HG03442 (cell line): Measurements from ENCODE around the gene KISS1R.

ENCODE experiments used
- ATAC-seq: cut with Tn5 transposase; IDR thresholded peaks from one replicate; pipeline ENCODE4 v1.9.1; 2021; ENCODE audit warnings: mild to moderate bottlenecking, moderate library complexity; ENCODE audit not compliant: unreplicated experiment

KISS1R gene

GRCh38 chr19:934865-935479, 17.8 kb downstream of the KISS1R start:
- no peak for ATAC-seq

GRCh38 chr19:936175-936546, 19.0 kb downstream of the KISS1R start:
- ATAC-seq = no peak

GRCh38 chr19:937259-937694, 20.1 kb downstream of the KISS1R start:
- ATAC-seq = no peak

GRCh38 chr19:938233-938923, 21.2 kb downstream of the KISS1R start:
- ATAC-seq = no peak

- no peak for ATAC-seq
Observed at GRCh38 chr19:939439-939838, 22.3 kb downstream of the KISS1R start.

GRCh38 chr19:939922-940321, 22.8 kb downstream of the KISS1R start:
- ATAC-seq = no peak

GRCh38 chr19:940591-941291, 23.6 kb downstream of the KISS1R start:
- ATAC-seq = peak; percentile 51

GRCh38 chr19:941292-942132, 24.4 kb downstream of the KISS1R start:
- ATAC-seq = no peak

GRCh38 chr19:942133-942645, 25.1 kb downstream of the KISS1R start:
- no peak for ATAC-seq

GRCh38 chr19:943551-944170, 26.5 kb downstream of the KISS1R start:
- ATAC-seq = no peak

- ATAC-seq = no peak
Observed at GRCh38 chr19:944171-944567, 27.0 kb downstream of the KISS1R start.

- no peak for ATAC-seq
Observed at GRCh38 chr19:944663-945241, 27.6 kb downstream of the KISS1R start.

GRCh38 chr19:945401-946252, 28.5 kb downstream of the KISS1R start:
- ATAC-seq = no peak

GRCh38 chr19:947090-947706, 30.1 kb downstream of the KISS1R start:
- peak; percentile 6 for ATAC-seq

- peak; percentile 56 for ATAC-seq
Observed at GRCh38 chr19:947707-948539, 30.8 kb downstream of the KISS1R start.

- no peak for ATAC-seq
Observed at GRCh38 chr19:948842-949496, 31.8 kb downstream of the KISS1R start.

GRCh38 chr19:950352-951066, 33.4 kb downstream of the KISS1R start:
- ATAC-seq = no peak
